HG02852 (cell line): ENCODE results near the gene NMD3.
A peak's percentile ranks its signal among the peaks of the same experiment; 100 is the strongest.
"Not testable (repeated sequence)": the region's sequence is repeated elsewhere in the genome, so short reads cannot be mapped to it uniquely, and the experiment has no call there.

Experiments used
- ATAC-seq: cut with Tn5 transposase; IDR thresholded peaks from one replicate; pipeline ENCODE4 v1.9.1; 2021; ENCODE audit warnings: mild to moderate bottlenecking, moderate library complexity; ENCODE audit not compliant: unreplicated experiment

The NMD3 gene

DNA sequence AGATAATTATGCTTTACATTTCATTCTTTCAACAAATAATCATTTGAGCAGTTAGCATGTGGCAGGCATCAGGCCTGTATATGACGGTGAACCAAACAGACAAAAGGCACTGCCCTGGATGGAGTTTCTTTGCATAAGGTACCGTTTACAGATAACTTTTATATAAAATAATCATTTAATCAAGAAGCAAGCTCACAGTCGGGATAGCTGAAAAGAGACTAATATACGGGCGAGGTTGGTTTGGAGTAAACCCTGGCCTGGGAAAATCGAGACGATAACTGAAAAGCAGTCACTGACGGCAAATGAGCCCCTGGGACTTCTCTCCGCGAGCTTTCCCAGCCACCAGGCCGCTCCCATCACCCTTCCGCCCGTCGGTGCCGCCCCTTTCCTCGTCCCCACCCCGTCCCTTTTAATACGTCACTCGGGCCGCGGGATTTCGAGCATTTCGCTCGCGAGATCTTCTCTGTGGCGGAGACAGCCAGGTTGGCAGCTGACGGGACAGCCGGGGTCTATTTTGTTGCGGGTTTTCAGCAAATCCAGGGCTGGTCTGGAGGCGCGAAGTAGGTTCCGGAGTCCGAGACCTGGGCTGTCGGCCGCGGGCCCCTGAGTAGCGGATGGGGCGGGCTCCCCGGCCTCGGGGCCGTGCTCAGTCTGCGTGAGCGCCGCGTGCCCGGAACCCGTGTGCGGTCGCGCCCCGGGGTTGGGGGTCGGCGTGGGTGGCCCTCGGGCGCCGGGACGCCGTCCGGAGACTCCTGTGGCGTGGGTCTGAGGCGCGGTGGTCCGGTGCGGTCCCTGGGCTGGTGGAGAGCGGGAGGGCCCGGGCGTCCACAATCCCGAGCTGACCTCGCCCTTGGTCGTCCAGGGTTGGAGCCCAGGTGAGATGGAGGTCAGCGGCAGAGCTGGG, at the start of gene NMD3:
Gene NMD3 (plus strand): TSS at position 462 of the 904 bp plus-strand sequence. CDS start 703 bp downstream, outside the sequence.
- peak; percentile 98 for ATAC-seq

DNA sequence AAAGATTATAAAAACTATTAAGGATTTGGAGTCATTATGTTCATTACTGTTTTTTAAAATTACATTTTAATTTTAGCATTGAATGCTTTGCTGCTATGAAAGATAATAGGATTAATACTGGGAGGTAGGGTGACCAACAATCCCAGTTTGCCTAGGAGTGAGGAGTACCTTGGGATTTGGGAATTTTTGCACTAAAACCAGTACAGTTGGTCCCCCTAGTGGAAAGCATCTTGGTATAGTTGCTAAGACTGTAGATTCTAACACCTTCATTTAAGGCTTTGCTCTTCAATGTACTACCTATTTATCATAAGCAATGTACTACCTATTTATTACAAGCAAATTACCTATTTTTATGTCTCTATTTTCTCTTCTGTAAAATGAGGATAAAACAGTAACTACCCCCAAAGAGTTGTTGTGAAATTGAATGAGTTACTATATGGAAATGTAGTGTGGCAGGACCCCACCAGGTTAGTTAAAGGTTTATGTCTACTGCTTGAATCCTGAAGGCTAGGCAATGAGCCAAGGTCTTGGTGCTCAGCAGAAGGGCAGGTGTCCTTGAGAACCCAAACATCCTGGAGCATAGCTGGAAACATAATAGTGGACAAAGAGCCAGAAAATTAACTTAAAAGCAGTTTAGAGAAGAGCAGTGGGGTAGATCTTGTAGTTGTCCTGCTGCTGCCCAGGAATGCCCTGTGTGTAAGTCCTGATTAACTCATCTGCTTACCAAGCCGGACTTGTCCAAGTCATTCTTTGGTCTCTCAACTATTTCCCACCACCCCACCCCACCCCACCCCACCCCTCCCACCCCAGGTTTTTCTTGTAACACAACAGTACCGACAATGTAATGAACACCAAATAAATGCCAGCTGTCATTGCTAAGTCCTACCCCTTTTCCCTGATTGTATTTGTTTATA, 49.2 kb upstream of the NMD3 start:
- no peak for ATAC-seq

DNA sequence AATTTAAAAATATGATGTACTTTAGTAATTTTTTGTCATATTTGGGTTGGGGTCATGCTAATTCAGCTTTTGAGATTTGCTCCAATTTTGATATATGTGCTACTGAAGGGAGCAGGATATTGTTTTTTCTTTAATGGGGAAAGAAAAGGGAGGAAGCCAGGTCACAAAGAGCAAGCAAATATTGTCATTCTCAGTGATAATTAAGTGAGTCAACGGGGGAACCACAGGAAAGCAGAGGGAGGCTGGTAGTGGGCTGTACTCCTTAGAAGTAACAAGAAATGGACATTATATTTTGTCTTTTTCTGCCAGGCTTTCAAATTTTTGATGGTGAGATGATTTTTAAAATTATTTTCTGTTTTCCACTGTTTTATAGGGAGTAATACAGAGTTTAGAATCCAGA, 45.6 kb upstream of the NMD3 start:
- no peak for ATAC-seq

DNA sequence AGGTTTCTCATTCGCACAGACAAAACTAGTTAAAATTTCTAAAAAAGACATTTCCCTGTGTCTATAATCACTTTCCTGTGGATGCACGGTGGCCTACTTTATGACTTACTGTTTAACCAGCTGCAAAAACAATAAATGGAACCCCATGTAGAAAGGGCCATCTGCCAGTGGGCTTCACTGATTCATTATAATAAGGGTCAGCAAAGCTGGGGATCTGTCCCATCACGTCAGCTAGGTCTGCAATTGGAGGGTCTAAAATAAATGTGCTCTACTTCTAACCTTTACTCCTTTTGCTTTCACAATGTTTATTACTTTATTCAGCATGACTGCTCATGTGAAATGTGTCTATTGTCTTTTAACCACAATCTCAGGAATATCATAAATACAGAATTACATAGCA, 43.1 kb upstream of the NMD3 start:
- ATAC-seq, result no peak

DNA sequence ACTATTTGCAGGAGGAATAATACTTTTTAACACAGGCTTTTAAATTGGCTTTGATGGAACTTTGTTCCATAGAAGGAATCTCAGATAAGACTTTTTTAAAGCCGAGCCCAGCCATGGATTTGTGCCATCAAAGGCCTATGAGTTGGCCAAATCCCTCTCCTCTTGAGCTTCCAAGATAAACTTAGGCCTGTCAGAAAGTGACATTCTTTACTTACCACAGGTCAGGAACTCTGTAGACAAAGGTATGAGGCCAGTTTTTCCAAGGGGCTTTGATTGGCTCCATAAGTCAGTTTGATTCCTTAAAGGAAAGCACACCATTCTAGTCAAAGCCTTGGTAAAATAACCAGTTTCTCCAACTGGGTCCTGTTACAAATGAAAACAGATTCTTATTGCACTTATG, 39.7 kb upstream of the NMD3 start:
- not testable (repeated sequence) for ATAC-seq

DNA sequence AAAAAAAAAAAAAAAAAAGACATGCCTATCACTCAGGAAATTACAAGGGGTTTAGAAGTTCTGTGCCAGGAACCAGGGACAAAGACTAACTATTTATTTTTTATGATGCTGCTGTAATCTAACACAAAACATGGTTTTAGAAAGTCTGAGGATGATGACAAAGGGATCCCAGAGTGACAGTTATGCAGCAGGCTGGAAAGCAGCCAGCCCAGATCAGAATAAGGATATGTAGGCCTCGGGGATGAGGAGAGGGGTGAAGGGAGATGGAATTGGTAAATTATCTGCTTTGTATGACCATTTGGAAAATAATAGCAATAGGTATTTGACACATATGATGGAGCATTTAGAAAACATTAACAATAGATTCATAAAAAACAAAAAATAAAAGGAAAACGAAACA, 34.1 kb upstream of the NMD3 start:
- ATAC-seq, result no peak

DNA sequence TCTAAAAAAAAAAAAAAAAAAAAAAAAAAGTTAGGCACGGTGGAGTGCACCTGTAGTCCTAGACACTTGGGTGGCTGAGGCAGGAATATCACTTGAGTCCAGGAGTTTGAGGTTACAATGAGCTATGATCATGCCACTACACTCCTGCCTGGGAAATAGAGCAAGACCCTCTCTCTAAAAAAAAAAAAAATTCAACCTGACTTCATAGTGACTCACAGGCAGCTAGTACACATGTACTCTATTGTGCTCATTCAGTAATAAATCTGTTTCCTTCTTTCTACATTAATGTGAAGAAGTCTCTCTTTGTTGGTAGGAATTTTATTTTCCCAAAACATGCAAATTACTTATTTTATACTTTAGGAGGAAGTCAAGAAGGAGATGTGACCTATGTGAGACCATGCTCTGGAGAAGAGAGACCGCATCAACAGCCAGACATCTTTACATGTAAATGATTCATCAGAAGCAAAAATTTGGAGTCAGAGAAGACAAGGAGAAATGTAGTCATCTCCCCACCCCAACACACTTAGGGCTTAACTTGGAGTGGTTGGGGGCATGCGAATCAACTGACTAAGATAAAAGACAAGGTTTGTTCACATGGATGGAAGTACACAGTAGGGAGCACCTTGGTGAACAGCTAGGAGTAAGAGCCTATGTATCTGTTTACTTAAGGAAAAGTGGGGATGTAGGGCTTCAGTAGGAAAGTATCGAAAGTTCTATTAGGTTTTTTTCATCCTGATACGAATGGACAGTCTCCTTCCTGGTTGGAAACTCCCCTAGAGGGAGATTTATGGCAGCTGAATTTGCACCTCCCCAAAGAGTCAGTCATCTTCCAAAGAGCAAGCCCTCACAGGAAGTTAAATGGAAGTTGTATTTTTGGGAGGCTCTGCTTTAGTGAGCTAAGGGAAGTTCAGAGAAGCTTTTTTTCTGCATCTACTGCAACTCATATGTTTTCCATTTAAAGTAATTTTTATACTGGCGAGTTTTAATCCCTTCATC, 23.0 kb upstream of the NMD3 start:
- ATAC-seq, result no peak

DNA sequence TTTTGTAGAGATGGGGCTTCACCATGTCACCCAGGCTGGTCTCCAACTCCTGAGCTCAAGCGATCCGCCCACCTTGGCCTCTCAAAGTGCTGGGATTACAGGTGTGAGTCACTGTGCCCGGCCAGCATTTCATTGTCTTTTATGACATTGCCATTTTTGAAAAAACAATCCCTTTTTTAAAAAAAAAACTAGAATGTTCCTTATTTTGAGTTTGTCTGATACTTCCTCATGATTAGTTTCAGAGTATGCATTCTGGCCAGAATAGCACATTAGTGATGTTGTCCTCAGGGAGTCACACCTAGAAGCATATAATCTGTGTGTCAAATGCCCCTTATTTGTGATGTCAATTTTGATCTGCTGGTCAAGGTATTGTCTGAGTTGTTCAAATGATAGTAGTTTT, 21.2 kb upstream of the NMD3 start:
- ATAC-seq, result no peak

DNA sequence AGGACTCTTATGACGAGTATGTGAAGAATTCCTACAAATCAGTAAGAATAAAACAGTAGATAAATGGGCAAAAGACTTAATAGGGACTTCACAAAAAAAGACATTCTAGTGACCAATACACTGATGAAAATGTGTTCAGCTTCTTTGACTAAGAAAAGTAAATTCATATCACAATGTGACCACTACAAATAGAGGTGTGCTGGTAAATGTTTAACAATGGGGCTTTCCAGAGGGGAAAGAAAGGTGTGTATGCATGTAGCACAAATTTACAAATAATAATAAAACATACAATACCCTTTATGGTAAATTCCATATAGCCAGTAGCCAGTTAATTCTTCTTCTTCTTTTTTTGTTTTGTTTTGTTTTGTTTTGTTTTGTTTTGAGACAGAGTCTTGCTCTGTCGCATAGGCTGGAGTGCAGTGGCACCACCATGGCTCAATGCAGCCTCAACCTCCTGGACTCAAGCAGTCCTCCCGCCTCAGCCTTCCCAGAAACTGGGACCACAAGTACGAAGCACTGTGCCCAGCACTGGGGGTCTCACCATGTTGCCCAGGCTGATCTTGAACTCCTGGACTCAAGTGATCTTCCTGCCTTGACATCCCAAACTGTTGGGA, 17.5 kb upstream of the NMD3 start:
- peak; percentile 79 for ATAC-seq

DNA sequence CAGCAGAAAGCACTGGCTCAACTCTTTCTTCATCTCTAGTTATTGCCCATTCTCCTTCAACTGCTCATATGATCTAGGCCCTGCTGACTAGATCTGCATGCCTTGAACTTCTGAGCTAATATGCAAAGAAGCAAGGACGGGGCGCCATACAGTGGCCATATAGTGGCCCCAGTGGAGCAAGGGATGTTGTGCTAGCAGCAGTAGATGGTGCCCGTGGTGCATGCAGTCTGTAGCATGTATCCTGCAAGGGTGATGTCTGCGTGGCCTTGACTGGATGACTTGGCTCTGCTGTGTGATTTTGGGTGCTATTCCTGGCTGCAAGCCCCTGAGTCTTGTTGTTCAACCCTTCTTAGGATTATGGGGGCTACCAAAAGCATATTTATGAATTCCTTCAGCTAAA, 12.2 kb upstream of the NMD3 start:
- no peak for ATAC-seq

DNA sequence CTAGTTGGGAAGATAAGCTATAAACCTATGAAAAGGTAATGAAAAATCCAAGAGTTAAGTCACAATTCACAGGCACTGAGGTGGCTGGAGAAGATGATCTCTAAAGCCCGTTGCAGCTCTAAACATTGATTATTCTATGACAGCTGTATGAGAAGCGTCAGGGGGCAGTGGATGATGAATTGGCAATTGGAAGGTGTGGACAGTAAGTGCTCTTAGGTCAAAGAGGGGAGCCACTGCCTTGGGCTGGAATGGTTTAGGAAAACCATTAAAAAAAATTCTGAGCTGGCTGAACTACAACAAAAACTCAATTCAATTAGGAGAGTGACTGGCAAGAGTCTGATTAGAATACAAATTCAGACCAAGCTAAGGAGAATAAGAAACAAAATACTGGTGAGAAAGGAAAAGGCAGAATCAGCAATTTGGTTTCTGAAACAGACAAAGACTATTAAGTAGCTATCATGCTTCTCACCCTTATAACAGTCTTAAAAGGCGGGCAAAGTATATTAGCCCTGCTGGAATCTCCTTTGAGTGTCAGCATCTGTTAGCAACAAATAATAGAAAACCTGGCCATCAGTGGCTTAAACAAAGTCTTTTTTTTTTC, 8.8 kb upstream of the NMD3 start:
- ATAC-seq, result no peak

DNA sequence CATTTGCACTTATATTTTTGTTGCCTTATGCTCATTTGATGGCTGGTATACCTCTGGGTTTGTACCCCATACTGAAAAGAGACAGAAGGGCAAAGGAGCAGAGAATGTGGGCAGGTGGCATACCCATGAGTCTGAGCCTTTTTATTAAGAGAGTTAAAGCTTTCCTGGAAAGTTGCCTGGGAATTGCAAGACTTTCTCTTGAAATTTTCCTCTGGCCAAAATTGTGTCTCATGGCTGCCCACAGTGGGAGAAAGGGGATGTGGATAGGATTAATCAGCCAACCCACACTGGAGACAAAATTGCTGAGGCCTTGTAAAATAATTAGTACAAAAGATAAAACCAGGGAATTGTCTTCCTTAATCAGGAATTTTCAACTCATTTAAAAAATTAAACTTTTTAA, 8.2 kb upstream of the NMD3 start:
- ATAC-seq, result no peak

DNA sequence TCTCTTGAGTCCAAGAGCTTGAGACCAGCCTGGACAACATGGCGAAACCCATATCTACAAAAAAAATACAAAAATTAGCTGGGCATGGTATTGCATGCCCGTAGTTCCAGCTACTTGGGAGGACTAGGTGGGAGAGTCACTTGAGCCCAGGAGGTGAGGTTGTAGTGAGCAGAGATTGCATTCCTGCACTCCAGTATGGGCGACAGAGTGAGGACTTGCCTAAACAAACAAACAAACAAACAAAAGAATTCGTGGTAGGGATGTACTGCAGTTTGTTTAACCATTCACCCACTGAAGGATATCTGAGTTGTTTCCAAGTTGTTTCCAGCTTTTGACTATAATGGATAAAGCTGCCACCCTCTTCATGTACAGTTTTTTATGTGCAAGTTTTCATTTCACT, 7.5 kb upstream of the NMD3 start:
- no peak for ATAC-seq

DNA sequence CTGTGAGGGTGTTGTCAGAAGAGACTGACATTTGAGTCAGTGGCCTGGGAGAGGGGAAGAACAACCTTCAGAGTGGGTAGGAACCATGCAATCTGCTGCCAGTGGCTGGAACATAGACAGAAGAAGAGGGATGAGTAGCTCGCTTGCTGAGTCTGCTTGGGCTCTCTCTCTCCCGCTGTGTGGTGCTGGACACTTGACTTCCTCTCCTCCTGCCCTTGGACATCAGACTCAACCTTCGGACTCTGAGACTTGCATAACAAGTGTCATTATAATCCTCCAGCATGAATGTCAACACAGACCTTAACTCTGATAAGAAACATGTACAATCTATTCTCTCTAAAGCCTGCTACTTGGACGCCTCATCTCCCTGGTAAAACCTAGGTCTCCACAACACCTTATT, 5.9 kb upstream of the NMD3 start:
- no peak for ATAC-seq

DNA sequence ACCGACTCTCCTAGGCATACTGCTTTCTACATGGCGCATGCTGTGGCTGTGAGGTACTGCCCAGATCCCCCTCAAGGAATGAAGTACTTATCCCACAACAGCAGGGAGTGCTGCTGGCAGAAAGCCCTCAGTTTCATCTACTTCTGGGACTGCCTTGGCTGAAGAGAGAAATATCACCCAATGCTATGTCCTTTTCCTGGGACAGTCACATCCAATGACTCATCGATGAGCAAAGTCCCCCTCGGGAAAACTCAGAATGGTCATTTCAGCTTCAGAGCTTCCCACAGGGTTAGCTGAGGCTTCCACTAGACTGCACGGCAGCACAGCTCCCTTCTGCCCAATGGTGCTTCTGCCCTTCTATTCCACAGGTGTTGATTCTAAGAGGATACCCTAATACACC, 3.6 kb upstream of the NMD3 start:
- no peak for ATAC-seq

DNA sequence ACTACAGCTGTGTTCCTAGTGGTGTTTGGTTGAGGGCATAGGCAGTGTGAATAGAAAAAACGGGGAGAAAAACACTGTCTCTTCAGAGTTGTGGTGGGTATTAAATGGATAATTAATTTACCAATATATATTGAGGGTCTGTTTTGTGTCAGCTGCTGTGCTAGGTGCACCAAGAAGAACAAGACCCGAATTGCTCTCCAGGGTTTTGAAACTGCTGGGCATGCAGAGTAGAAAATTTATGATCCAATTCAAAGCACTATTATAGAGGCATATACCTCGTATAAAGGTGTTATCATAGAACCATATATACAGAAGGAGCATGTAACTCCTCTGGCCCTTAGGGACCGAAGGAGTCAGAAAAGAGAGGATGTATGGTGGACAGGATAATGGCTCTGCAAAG, 1.6 kb upstream of the NMD3 start:
- no peak for ATAC-seq

DNA sequence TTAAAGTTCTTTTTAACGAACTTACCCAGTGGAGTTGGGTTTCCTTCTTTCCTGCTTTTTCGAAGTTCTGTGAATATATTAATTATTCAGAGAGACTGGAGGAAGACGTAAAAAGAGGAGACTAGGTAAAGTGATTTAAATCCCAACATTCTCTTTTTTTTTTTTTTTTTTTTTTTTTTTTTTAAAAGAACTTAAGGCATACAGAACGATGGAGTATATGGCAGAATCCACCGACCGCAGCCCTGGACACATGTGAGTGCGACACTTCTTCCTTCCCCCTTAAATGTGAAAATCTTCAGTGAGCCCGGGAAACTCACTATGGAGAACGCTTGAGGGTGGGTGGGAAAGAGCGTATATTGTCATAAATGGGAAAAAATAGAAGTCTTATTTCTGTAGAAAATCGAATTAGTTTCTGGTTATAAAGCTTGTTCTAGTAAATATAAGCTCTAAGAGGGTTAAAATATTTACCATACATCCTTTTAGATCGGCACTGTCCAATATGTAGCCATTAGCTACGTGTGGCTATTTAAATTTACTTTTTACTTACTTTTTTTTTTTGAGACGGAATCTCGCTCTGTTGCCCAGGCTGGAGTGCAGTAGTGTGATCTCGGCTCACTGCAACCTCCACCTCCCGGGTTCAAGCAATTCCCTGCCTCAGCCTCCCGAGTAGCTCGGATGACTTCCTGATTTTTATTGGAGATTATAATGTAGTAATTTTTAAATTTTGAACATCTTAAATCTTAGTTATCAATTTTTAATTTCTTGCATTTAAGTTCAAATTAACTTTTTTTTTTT, 892 bp downstream of the NMD3 start:
- ATAC-seq, result no peak

DNA sequence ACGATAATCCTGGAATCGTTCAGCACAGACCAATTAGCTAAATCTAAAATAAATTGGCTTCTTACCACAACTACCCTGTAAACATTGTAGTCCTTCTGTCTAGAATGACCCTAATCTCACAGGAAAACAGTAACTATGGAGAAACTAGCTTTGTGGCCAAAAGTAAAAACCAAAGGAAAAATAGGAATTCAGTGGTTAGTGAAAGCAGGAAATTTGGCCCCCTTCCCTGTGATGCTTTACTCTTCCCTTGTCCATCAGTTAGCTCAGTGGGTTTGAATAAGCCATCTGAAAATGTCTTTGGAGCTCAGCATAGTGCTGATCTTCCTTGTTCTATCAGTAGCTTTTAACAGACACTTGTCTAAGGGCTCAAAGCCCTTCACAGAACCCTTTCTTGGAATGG, 1.6 kb downstream of the NMD3 start:
- ATAC-seq, result no peak

DNA sequence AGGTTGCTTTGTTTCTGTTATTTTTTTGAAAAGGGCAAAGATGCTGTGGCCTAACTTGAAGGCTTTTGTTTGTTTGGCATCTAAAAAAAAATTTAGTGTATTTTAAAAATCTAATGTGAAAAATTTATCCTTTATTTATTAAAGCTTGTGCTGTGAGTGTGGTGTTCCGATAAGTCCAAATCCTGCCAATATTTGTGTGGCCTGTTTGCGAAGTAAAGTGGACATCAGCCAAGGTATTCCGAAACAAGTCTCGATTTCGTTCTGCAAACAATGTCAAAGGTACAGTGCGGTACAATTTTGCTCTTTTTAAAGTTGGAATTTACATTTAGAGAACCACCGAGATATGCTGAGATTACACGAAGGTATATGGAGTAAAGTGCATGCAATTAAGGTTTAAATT, 3.7 kb downstream of the NMD3 start:
- no peak for ATAC-seq
